K562 (cell line): ENCODE data around the gene GRB2. TPM values are rescaled to one million over a fixed set of nuclear protein-coding genes. Genes with fewer than 3 reads are reported as not detected.

Source experiments
- MEIS2 ChIP-seq: fragments of 450-650 bp; IDR thresholded peaks from 2 replicates; pipeline ENCODE4 v1.6.1; 2014; ENCODE audit warnings: mild to moderate bottlenecking; ENCODE audit not compliant: partially characterized antibody
- RHOXF2B ChIP-seq: fragments of 250-450 bp; sonication (Bioruptor Pico); conservative IDR thresholded peaks from 2 replicates; pipeline ENCODE4 v1.5.1; 2021
- SPI1 ChIP-seq: IDR thresholded peaks from 2 replicates; pipeline ENCODE4 v1.6.1; 2011; ENCODE audit warnings: low read depth, low read length, control low read depth, borderline replicate concordance
- SREBF2 ChIP-seq: sonication (generic); formaldehyde crosslinking; IDR thresholded peaks from 2 replicates; pipeline ENCODE4 v1.4.0; 2020; ENCODE audit warnings: mild to moderate bottlenecking, missing genetic modification reagents
- polyA plus RNA-seq, 8 experiments: library from polyadenylated mRNA; depleted of rRNA in 4 of 8; stranded (reverse) in 5 of 8; unstranded in 3 of 8; fragments of >200 nt; fragmentation: Nextera tagmentation in 2 of 8; fragmentation: Illumina TruSeq in 1 of 8; extraction: Ambion mirVana in 2 of 8; extraction: Trizol in 1 of 8; gene quantifications; 2 replicates each; pipeline versions ENCODE4 v1.2.1 to v1.2.3, GENCODE V29; 2011 to 2014; ENCODE audit warnings: inconsistent platforms in 1 of 8, missing spikeins in 1 of 8
- total RNA-seq, 7 experiments: library from RNA; depleted of rRNA in 6 of 7; stranded (reverse); fragments of >200 nt in 6 of 7; fragmentation: Illumina TruSeq in 2 of 7; extraction: Trizol in 2 of 7; gene quantifications; 2 replicates each; pipeline versions ENCODE4 v1.2.1 to v1.2.3, GENCODE V29; 2011 to 2021; ENCODE audit warnings: low replicate concordance in 1 of 7
- TF ChIP-seq, protein P1 (sequence below): IDR thresholded peaks from 2 replicates; pipeline ENCODE4 v1.6.1; 2014; ENCODE audit warnings: antibody characterized with exemption
- TF ChIP-seq, protein P2 (sequence below): fragments of 250-450 bp; sonication (Bioruptor Pico); IDR thresholded peaks from 2 replicates; pipeline ENCODE4 v1.5.0; 2020; ENCODE audit warnings: mild to moderate bottlenecking, borderline replicate concordance
- TF ChIP-seq, protein P3 (sequence below): fragments of 450-650 bp; IDR thresholded peaks from 2 replicates; pipeline ENCODE4 v1.6.1; 2016; ENCODE audit warnings: mild to moderate bottlenecking, moderate library complexity

GRB2 gene
- total and polyA plus RNA-seq, 9 of the 15 experiments (the other 6 are each of a cell fraction or from before 2014, with no cell fraction given) = 57.2 to 136 (median 84.8) TPM

DNA sequence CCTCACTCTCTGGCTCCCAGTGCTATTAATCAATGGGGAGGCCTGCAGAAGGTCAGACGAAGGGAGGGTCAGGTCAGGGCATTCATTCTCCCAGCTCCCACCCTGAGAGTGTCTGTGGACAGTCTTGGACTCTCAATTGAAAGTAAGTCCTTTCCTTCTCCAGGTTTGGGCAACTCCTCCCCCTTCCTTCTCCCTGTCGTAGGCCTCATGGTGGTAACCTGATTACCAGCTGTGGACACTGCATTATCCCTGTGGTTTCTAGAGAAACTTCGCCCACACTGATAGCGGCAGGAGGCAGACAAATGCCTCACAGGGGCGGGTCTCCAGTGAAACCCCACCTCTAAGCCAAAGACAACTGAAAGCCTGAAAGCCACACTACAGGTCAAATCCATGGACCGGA is 58.6 kb downstream of the GRB2 start (continued):
- TF ChIP-seq, protein P1, sequence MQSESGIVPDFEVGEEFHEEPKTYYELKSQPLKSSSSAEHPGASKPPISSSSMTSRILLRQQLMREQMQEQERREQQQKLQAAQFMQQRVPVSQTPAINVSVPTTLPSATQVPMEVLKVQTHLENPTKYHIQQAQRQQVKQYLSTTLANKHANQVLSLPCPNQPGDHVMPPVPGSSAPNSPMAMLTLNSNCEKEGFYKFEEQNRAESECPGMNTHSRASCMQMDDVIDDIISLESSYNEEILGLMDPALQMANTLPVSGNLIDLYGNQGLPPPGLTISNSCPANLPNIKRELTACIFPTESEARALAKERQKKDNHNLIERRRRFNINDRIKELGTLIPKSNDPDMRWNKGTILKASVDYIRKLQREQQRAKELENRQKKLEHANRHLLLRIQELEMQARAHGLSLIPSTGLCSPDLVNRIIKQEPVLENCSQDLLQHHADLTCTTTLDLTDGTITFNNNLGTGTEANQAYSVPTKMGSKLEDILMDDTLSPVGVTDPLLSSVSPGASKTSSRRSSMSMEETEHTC = no peak
- TF ChIP-seq SPI1 (no peak), SREBF2 (CRISPR knock-in tag) (no peak), MEIS2 (peak; percentile 60), RHOXF2B (CRISPR knock-in tag) (no peak)
- TF ChIP-seq, protein P2, sequence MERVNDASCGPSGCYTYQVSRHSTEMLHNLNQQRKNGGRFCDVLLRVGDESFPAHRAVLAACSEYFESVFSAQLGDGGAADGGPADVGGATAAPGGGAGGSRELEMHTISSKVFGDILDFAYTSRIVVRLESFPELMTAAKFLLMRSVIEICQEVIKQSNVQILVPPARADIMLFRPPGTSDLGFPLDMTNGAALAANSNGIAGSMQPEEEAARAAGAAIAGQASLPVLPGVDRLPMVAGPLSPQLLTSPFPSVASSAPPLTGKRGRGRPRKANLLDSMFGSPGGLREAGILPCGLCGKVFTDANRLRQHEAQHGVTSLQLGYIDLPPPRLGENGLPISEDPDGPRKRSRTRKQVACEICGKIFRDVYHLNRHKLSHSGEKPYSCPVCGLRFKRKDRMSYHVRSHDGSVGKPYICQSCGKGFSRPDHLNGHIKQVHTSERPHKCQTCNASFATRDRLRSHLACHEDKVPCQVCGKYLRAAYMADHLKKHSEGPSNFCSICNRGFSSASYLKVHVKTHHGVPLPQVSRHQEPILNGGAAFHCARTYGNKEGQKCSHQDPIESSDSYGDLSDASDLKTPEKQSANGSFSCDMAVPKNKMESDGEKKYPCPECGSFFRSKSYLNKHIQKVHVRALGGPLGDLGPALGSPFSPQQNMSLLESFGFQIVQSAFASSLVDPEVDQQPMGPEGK (CRISPR knock-in tag) = no peak
- TF ChIP-seq, protein P3, sequence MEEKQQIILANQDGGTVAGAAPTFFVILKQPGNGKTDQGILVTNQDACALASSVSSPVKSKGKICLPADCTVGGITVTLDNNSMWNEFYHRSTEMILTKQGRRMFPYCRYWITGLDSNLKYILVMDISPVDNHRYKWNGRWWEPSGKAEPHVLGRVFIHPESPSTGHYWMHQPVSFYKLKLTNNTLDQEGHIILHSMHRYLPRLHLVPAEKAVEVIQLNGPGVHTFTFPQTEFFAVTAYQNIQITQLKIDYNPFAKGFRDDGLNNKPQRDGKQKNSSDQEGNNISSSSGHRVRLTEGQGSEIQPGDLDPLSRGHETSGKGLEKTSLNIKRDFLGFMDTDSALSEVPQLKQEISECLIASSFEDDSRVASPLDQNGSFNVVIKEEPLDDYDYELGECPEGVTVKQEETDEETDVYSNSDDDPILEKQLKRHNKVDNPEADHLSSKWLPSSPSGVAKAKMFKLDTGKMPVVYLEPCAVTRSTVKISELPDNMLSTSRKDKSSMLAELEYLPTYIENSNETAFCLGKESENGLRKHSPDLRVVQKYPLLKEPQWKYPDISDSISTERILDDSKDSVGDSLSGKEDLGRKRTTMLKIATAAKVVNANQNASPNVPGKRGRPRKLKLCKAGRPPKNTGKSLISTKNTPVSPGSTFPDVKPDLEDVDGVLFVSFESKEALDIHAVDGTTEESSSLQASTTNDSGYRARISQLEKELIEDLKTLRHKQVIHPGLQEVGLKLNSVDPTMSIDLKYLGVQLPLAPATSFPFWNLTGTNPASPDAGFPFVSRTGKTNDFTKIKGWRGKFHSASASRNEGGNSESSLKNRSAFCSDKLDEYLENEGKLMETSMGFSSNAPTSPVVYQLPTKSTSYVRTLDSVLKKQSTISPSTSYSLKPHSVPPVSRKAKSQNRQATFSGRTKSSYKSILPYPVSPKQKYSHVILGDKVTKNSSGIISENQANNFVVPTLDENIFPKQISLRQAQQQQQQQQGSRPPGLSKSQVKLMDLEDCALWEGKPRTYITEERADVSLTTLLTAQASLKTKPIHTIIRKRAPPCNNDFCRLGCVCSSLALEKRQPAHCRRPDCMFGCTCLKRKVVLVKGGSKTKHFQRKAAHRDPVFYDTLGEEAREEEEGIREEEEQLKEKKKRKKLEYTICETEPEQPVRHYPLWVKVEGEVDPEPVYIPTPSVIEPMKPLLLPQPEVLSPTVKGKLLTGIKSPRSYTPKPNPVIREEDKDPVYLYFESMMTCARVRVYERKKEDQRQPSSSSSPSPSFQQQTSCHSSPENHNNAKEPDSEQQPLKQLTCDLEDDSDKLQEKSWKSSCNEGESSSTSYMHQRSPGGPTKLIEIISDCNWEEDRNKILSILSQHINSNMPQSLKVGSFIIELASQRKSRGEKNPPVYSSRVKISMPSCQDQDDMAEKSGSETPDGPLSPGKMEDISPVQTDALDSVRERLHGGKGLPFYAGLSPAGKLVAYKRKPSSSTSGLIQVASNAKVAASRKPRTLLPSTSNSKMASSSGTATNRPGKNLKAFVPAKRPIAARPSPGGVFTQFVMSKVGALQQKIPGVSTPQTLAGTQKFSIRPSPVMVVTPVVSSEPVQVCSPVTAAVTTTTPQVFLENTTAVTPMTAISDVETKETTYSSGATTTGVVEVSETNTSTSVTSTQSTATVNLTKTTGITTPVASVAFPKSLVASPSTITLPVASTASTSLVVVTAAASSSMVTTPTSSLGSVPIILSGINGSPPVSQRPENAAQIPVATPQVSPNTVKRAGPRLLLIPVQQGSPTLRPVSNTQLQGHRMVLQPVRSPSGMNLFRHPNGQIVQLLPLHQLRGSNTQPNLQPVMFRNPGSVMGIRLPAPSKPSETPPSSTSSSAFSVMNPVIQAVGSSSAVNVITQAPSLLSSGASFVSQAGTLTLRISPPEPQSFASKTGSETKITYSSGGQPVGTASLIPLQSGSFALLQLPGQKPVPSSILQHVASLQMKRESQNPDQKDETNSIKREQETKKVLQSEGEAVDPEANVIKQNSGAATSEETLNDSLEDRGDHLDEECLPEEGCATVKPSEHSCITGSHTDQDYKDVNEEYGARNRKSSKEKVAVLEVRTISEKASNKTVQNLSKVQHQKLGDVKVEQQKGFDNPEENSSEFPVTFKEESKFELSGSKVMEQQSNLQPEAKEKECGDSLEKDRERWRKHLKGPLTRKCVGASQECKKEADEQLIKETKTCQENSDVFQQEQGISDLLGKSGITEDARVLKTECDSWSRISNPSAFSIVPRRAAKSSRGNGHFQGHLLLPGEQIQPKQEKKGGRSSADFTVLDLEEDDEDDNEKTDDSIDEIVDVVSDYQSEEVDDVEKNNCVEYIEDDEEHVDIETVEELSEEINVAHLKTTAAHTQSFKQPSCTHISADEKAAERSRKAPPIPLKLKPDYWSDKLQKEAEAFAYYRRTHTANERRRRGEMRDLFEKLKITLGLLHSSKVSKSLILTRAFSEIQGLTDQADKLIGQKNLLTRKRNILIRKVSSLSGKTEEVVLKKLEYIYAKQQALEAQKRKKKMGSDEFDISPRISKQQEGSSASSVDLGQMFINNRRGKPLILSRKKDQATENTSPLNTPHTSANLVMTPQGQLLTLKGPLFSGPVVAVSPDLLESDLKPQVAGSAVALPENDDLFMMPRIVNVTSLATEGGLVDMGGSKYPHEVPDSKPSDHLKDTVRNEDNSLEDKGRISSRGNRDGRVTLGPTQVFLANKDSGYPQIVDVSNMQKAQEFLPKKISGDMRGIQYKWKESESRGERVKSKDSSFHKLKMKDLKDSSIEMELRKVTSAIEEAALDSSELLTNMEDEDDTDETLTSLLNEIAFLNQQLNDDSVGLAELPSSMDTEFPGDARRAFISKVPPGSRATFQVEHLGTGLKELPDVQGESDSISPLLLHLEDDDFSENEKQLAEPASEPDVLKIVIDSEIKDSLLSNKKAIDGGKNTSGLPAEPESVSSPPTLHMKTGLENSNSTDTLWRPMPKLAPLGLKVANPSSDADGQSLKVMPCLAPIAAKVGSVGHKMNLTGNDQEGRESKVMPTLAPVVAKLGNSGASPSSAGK = no peak
